OCI-LY1 (cell line): ENCODE measurements around the gene VEGFB.

Source experiments
- CTCF ChIP-seq: fragments of 200-600 bp; sonication (generic), shearing (Covaris generic); IDR thresholded peaks from 2 replicates; pipeline ENCODE4 v1.5.1; 2017; ENCODE audit warnings: mild to moderate bottlenecking, antibody characterized with exemption, low read length, moderate library complexity, mixed read lengths
- EZH2 ChIP-seq: fragments of 200-600 bp; sonication (generic), shearing (Covaris generic); IDR thresholded peaks from 2 replicates; pipeline ENCODE4 v1.8.0; 2017; ENCODE audit warnings: borderline replicate concordance, mixed run types, mild to moderate bottlenecking, antibody characterized with exemption, low read length, moderate library complexity, mixed read lengths

DNA sequence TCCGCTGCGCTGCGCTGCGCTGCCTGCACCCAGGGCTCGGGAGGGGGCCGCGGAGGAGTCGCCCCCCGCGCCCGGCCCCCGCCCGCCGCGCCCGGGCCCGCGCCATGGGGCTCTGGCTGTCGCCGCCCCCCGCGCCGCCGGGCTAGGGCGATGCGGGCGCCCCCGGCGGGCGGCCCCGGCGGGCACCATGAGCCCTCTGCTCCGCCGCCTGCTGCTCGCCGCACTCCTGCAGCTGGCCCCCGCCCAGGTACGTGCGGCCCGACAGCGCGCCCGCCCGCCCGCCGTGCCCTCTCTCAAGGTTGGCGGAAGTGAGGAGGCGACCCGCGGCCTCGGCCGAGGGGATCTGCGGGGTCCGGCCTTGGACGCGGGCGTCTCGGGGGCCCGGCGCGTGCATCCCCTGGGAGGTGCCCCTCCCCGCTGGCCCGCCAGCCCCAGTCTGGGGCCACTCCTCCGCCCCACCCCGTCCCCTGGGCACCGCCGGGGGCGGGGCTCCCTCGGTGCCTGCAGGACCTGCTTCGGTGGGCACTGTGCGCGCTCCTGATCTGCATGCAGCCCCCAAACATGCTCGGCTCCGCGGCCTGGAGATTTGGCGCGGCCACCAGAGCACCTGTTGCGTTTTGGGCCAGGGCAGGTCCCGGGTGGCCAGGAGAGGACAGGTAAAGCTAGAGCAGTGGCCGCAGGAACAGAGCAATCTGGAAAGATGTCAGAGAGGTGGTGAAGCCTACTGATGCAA, 429 bp downstream of the VEGFB start:
- TF ChIP-seq CTCF (no peak), EZH2 (no peak)
